Measurements from ENCODE around the gene HPGD. TPM values are rescaled to one million over a fixed set of nuclear protein-coding genes. Genes with fewer than 3 reads are reported as not detected.
A peak's percentile ranks its signal among the peaks of the same experiment; 100 is the strongest.

Gene HPGD
- 100 to 1,000 TPM in 1 of 4 donors, 10 to 100 TPM in 3; 23.0 to 179 (median 45.4) TPM for total RNA-seq

GRCh38 chr4:174522183-174523024 is at the start of gene HPGD:
Gene HPGD (minus strand): TSS chr4:174522488. CDS start chr4:174522451, 37 bp downstream.
- H3K27ac ChIP-seq, result peak within 1 kb of the TSS; percentile 79 to 91 (median 87)
- intact Hi-C loops (cut with DNase I), result no loop called here

GRCh38 chr4:174564529-174564928 is 42.2 kb upstream of the HPGD start:
- Histone ChIP-seq H3K4me3 (no peak overlapping the region), H3K27me3 (no peaks in the 10 kb centered on the region), H3K27ac (no peak overlapping the region), H3K4me1 (peaks cover 0 to 22% (median 0%) of the 10 kb centered on the region in 3 donors), H3K36me3 (no peaks in the 10 kb centered on the region), H3K9me3 (no peaks in the 10 kb centered on the region)
- intact Hi-C loops (cut with DNase I), result no loop called here
- TF ChIP-seq POLR2A (IDR thresholded peaks at IDR 0.05) (no peak), CTCF (IDR thresholded peaks at IDR 0.05) (no peak)
- 30 to 41% methylated on average over 2 of the region's 2 CpGs for WGBS, 2 donors
- no peak for DNase-seq

More at GRCh38 chr4:174522183-174523024, at the start of gene HPGD:
- WGBS, 2 donors, result 0% methylated on average over 6 to 19 of the region's 60 CpGs
- H3K4me3 ChIP-seq, result peak within 1 kb of the TSS; percentile 63 to 83 (median 76)
- H3K9me3 ChIP-seq, result no peaks in the 10 kb centered on the region
- H3K4me1 ChIP-seq, result peaks cover 7 to 68% (median 7%) of the 10 kb centered on the region in 3 donors
- peaks cover 0 to 6% (median 0%) of the 10 kb centered on the region in 4 donors for H3K27me3 ChIP-seq
- DNase-seq, result no peak
- H3K36me3 ChIP-seq, result no peaks in the 10 kb centered on the region
- TF ChIP-seq CTCF (IDR thresholded peaks at IDR 0.05) (no peak), POLR2A (IDR thresholded peaks at IDR 0.05) (peak in 2 of 4 donors; percentile 63 to 72)

GRCh38 chr4:174563399-174563798 is 41.1 kb upstream of the HPGD start:
- no peak overlapping the region for H3K4me3 ChIP-seq
- WGBS, 2 donors, result 81 to 89% methylated on average over 1 of the region's 1 CpG
- H3K9me3 ChIP-seq, result no peaks in the 10 kb centered on the region
- intact Hi-C loops (cut with DNase I), result no loop called here
- TF ChIP-seq POLR2A (IDR thresholded peaks at IDR 0.05), result no peak
- no peak for TF ChIP-seq CTCF (IDR thresholded peaks at IDR 0.05)
- H3K27ac ChIP-seq, result peak overlapping the region in 2 of 4 donors; percentile 31 to 37
- H3K36me3 ChIP-seq, result no peaks in the 10 kb centered on the region
- peaks cover 0 to 30% (median 0%) of the 10 kb centered on the region in 3 donors for H3K4me1 ChIP-seq
- no peaks in the 10 kb centered on the region for H3K27me3 ChIP-seq
- DNase-seq, result no peak

GRCh38 chr4:174561560-174561959 is 39.3 kb upstream of the HPGD start:
- Histone ChIP-seq H3K4me3 (no peak overlapping the region), H3K4me1 (peaks cover 0 to 30% (median 0%) of the 10 kb centered on the region in 3 donors), H3K36me3 (no peaks in the 10 kb centered on the region), H3K27ac (no peak overlapping the region), H3K9me3 (no peaks in the 10 kb centered on the region), H3K27me3 (no peaks in the 10 kb centered on the region)
- DNase-seq, result no peak
- 34 to 41% methylated on average over 2 of the region's 2 CpGs for WGBS, 2 donors
- TF ChIP-seq POLR2A (IDR thresholded peaks at IDR 0.05), result no peak
- TF ChIP-seq CTCF (IDR thresholded peaks at IDR 0.05), result no peak
- intact Hi-C loops (cut with DNase I), result no loop called here

- H3K4me1 ChIP-seq, result peaks cover 0 to 30% (median 0%) of the 10 kb centered on the region in 3 donors
- no peaks in the 10 kb centered on the region for H3K27me3 ChIP-seq
- H3K9me3 ChIP-seq, result no peaks in the 10 kb centered on the region
- peak overlapping the region in 3 of 4 donors; percentile 29 to 79 (median 64) for H3K27ac ChIP-seq
- intact Hi-C loops (cut with DNase I), result no loop called here
- WGBS, 2 donors, result 39 to 40% methylated on average over 2 of the region's 2 CpGs
- DNase-seq, result no peak
- no peak overlapping the region for H3K4me3 ChIP-seq
- H3K36me3 ChIP-seq, result no peaks in the 10 kb centered on the region
- TF ChIP-seq POLR2A (IDR thresholded peaks at IDR 0.05) (no peak), CTCF (IDR thresholded peaks at IDR 0.05) (peak in 2 of 6 experiments; percentile 10 to 31)
Observed at GRCh38 chr4:174559894-174560293, 37.6 kb upstream of the HPGD start.

All from esophagus squamous epithelium (tissue), 5 donors.